HCT116 (cell line): ENCODE data around the gene TPO. TPM values are rescaled to one million over a fixed set of nuclear protein-coding genes. Genes with fewer than 3 reads are reported as not detected.

Experiments used
- ATAC-seq: fragments of 200-7000 bp; cut with Tn5 transposase; 2 replicates; pipeline ENCODE4 v1.9.1; 2020; ENCODE audit warnings: mild to moderate bottlenecking, moderate library complexity
- BruUV-seq: library from RNA; stranded (reverse); fragments of 400-500 nt; replicated peaks from 2 replicates; lab custom pipeline; 2021; lab: Mats Ljungman, UMichigan
- CTCF ChIA-PET: fragments of 300-600 bp; sonication (Branson Sonifier 250); formaldehyde crosslinking; loops from one replicate; lab custom pipeline; 2021; ENCODE audit warnings: antibody characterized with exemption; lab: Charles Lee
- POLR2A ChIA-PET: fragments of 300-600, 350-600 bp; sonication (Branson Sonifier 250); formaldehyde crosslinking; loops from one replicate; lab custom pipeline; 2021; ENCODE audit warnings: antibody characterized with exemption; lab: Charles Lee
- RAD21 ChIA-PET, 2 experiments: fragments of 300-600 bp; sonication (Branson Sonifier 250); formaldehyde crosslinking; loops; one replicate each; lab custom pipeline; 2023; ENCODE audit warnings: low total read pairs in 2 of 2; ENCODE audit not compliant: uncharacterized antibody in 2 of 2, unreplicated experiment in 2 of 2, low non-redundant PET in 1 of 2; lab: Charles Lee
- DNase-seq: peaks from one replicate; pipeline ENCODE4 v3.0.0-alpha.2; 2010; ENCODE audit warnings: low read depth, low spot score
- H2AFZ ChIP-seq: fragments of 200-600 bp; shearing (Covaris generic), sonication (generic); 2 replicates; pipeline ENCODE4 v1.6.1; 2017; ENCODE audit warnings: low read depth, mixed run types, mixed read lengths, antibody characterized with exemption, low read length; ENCODE audit not compliant: poor library complexity, severe bottlenecking
- H3K27ac ChIP-seq: 2 replicates; pipeline ENCODE4 v1.5.1; 2012; ENCODE audit warnings: low read depth, low read length
- H3K27me3 ChIP-seq: fragments of 200-600 bp; sonication (generic); 2 replicates; pipeline ENCODE4 v1.6.1; 2016; ENCODE audit warnings: mixed run types, low read length, mixed read lengths; ENCODE audit not compliant: insufficient read depth
- H3K36me3 ChIP-seq, 2 experiments: fragments of 200-500 bp in 1 of 2; fragments of 200-600 bp in 1 of 2; sonication (Bioruptor generic) in 1 of 2; sonication (generic) in 1 of 2; 2 replicates each; pipeline versions ENCODE4 v1.5.1 to v1.6.1; 2014 to 2016; ENCODE audit warnings: low read length in 2 of 2, inconsistent platforms in 1 of 2, mixed read lengths in 1 of 2, mixed run types in 1 of 2; ENCODE audit not compliant: insufficient read depth in 2 of 2, control insufficient read depth in 1 of 2
- H3K4me1 ChIP-seq, 2 experiments: fragments of 200-600 bp in 1 of 2; sonication (generic) in 1 of 2; 2 replicates each; pipeline versions ENCODE4 v1.5.1 to v1.6.1; 2012 to 2017; ENCODE audit warnings: low read length in 2 of 2, inconsistent platforms in 1 of 2, mild to moderate bottlenecking in 1 of 2, mixed read lengths in 1 of 2, mixed run types in 1 of 2, moderate library complexity in 1 of 2; ENCODE audit not compliant: insufficient read depth in 2 of 2, control insufficient read depth in 1 of 2
- H3K4me2 ChIP-seq: fragments of 200-600 bp; sonication (generic); 2 replicates; pipeline ENCODE4 v1.6.1; 2017; ENCODE audit warnings: mixed run types, low read length, mixed read lengths
- H3K4me3 ChIP-seq, 2 experiments: fragments of 200-600 bp in 1 of 2; sonication (generic) in 1 of 2; replicated peaks in 1 of 2; 2 replicates each; pipeline ENCODE4 v1.5.1; 2011 to 2016; ENCODE audit warnings: low read length in 2 of 2, control low read depth in 1 of 2, low read depth in 1 of 2, mild to moderate bottlenecking in 1 of 2, mixed read lengths in 1 of 2, mixed run types in 1 of 2
- H3K79me2 ChIP-seq: fragments of 200-600 bp; sonication (generic); 2 replicates; pipeline ENCODE4 v1.6.1; 2017; ENCODE audit warnings: mild to moderate bottlenecking, mixed run types, low read length, moderate library complexity, mixed read lengths; ENCODE audit not compliant: insufficient read depth
- H3K9ac ChIP-seq: fragments of 200-600 bp; sonication (generic); 2 replicates; pipeline ENCODE4 v1.6.1; 2016; ENCODE audit warnings: low read length, mixed read lengths
- H3K9me2 ChIP-seq: fragments of 200-600 bp; sonication (generic), shearing (Covaris generic); 2 replicates; pipeline ENCODE4 v1.6.1; 2017; ENCODE audit warnings: mixed run types, mild to moderate bottlenecking, moderate library complexity; ENCODE audit not compliant: insufficient read depth
- H3K9me3 ChIP-seq, 2 experiments: fragments of 200-500 bp in 1 of 2; fragments of 200-600 bp in 1 of 2; sonication (Bioruptor generic) in 1 of 2; sonication (generic) in 1 of 2; 2 replicates each; pipeline ENCODE4 v1.6.1; 2014 to 2017; ENCODE audit warnings: low read length in 2 of 2, mixed read lengths in 2 of 2, inconsistent platforms in 1 of 2, low read depth in 1 of 2, mild to moderate bottlenecking in 1 of 2, mixed run types in 1 of 2, moderate library complexity in 1 of 2; ENCODE audit not compliant: control insufficient read depth in 1 of 2, insufficient read depth in 1 of 2
- H4K20me1 ChIP-seq: fragments of 200-600 bp; sonication (generic), shearing (Covaris generic); 2 replicates; pipeline ENCODE4 v1.6.1; 2017; ENCODE audit warnings: mixed run types, mild to moderate bottlenecking, moderate library complexity; ENCODE audit not compliant: insufficient read depth
- ATF3 ChIP-seq: IDR thresholded peaks from 2 replicates; pipeline ENCODE4 v1.6.1; 2012
- CBX3 ChIP-seq: IDR thresholded peaks from 2 replicates; pipeline ENCODE4 v1.6.1; 2012; ENCODE audit warnings: low read depth
- CTCF ChIP-seq, 3 experiments: fragments of 200-600 bp in 1 of 3; sonication (generic) in 1 of 3; IDR thresholded peaks in 2 of 3; conservative IDR thresholded peaks in 1 of 3; 2 replicates each; pipeline ENCODE4 v1.5.1; 2012 to 2017; ENCODE audit warnings: low read depth in 2 of 3, low read length in 2 of 3, antibody characterized with exemption in 1 of 3, borderline replicate concordance in 1 of 3, control low read depth in 1 of 3, mild to moderate bottlenecking in 1 of 3, mixed read lengths in 1 of 3, mixed run types in 1 of 3, moderate library complexity in 1 of 3; ENCODE audit not compliant: insufficient read depth in 1 of 3
- EGR1 ChIP-seq: IDR thresholded peaks from 2 replicates; pipeline ENCODE4 v1.6.1; 2012; ENCODE audit warnings: low read depth
- ELF1 ChIP-seq: IDR thresholded peaks from 2 replicates; pipeline ENCODE4 v1.6.1; 2012; ENCODE audit warnings: low read depth, borderline replicate concordance
- EZH2 ChIP-seq: fragments of 200-600 bp; sonication (generic); IDR thresholded peaks from 2 replicates; pipeline ENCODE4 v1.6.1; 2017; ENCODE audit warnings: antibody characterized with exemption, mixed run types
- FOSL1 ChIP-seq: IDR thresholded peaks from 2 replicates; pipeline ENCODE4 v1.6.1; 2012; ENCODE audit warnings: low read depth
- MAX ChIP-seq: IDR thresholded peaks from 2 replicates; pipeline ENCODE4 v1.6.1; 2012
- POLR2A ChIP-seq: IDR thresholded peaks from 2 replicates; pipeline ENCODE4 v1.7.0; 2011; ENCODE audit warnings: borderline replicate concordance; ENCODE audit not compliant: insufficient read depth, insufficient read length; ENCODE audit errors: extremely low read depth
- REST ChIP-seq: IDR thresholded peaks from 2 replicates; pipeline ENCODE4 v1.6.1; 2012; ENCODE audit warnings: low read depth
- SRF ChIP-seq: IDR thresholded peaks from 2 replicates; pipeline ENCODE4 v1.6.1; 2012; ENCODE audit warnings: low read depth
- TCF7L2 ChIP-seq: IDR thresholded peaks from 2 replicates; pipeline ENCODE4 v1.7.0; 2011; ENCODE audit warnings: borderline replicate concordance, inconsistent platforms; ENCODE audit not compliant: insufficient read depth, insufficient read length; ENCODE audit errors: extremely low read depth
- YY1 ChIP-seq: IDR thresholded peaks from 2 replicates; pipeline ENCODE4 v1.6.1; 2011; ENCODE audit warnings: low read length, low read depth, moderate library complexity, mild to moderate bottlenecking; ENCODE audit not compliant: insufficient replicate concordance; ENCODE audit errors: extremely low read depth
- ZFX ChIP-seq: fragments of 450-650 bp; IDR thresholded peaks from 2 replicates; pipeline ENCODE4 v1.6.1; 2017
- intact Hi-C: fragments of 100-400 bp; cut with micrococcal nuclease; formaldehyde crosslinking; loops from 2 replicates; pipeline ENCODE4 v1.10.0; 2022
- total RNA-seq: library from RNA; stranded (reverse); gene quantifications from one replicate; pipeline ENCODE4 v1.2.1, GENCODE V29; 2021; ENCODE audit not compliant: unreplicated experiment

TPO gene
- total RNA-seq, 1 experiment from 2014 or later = not detected

- H4K20me1 ChIP-seq = no peaks in the 10 kb centered on the region
- H3K4me3 ChIP-seq = no peak overlapping the region
- H3K9me3 ChIP-seq = no peaks in the 10 kb centered on the region
- ATAC-seq = no peak
- H3K79me2 ChIP-seq = no peaks in the 10 kb centered on the region
- no peaks in the 10 kb centered on the region for H3K36me3 ChIP-seq
- no peak overlapping the region for H3K4me2 ChIP-seq
- ChIA-PET POLR2A (no interaction called here), CTCF (no interaction called here), RAD21 (no interaction called here)
- no peak overlapping the region for H3K27ac ChIP-seq
- no peak overlapping the region for H2AFZ ChIP-seq
- no peak overlapping the region for H3K9ac ChIP-seq
- intact Hi-C loops = no loop called here
- no peak for DNase-seq
- no TSS peak for BruUV-seq
- TF ChIP-seq POLR2A (no peak), ELF1 (no peak), SRF (no peak), ATF3 (no peak)
- H3K9me2 ChIP-seq = no peaks in the 10 kb centered on the region
- no peaks in the 10 kb centered on the region for H3K4me1 ChIP-seq
- H3K27me3 ChIP-seq = no peaks in the 10 kb centered on the region
Observed at GRCh38 chr2:1481406-1482252, 68.4 kb downstream of the TPO start.

GRCh38 chr2:1482253-1482675 is 69.0 kb downstream of the TPO start:
- Histone ChIP-seq H3K27me3 (no peaks in the 10 kb centered on the region), H3K9ac (no peak overlapping the region), H3K4me2 (no peak overlapping the region), H3K79me2 (no peaks in the 10 kb centered on the region), H3K27ac (no peak overlapping the region), H3K9me3 (no peaks in the 10 kb centered on the region), H4K20me1 (no peaks in the 10 kb centered on the region), H3K4me1 (no peaks in the 10 kb centered on the region), H2AFZ (no peak overlapping the region), H3K9me2 (no peaks in the 10 kb centered on the region), H3K36me3 (no peaks in the 10 kb centered on the region), H3K4me3 (no peak overlapping the region)
- intact Hi-C loops = no loop called here
- no peak for DNase-seq
- ChIA-PET POLR2A (no interaction called here), CTCF (no interaction called here), RAD21 (no interaction called here)
- ATAC-seq = no peak
- BruUV-seq = no TSS peak
- no peak for TF ChIP-seq YY1
- TF ChIP-seq CTCF (IDR thresholded peaks at IDR 0.05 in 2 of 3, conservative IDR thresholded peaks at IDR 0.05 in 1 of 3; ENCODE audit: borderline replicate concordance in 1 of 3, insufficient read depth in 1 of 3, low read depth in 2 of 3, low read length in 2 of 3) = no peak
- no peak for TF ChIP-seq ZFX
- no peak for TF ChIP-seq EZH2
- no peak for TF ChIP-seq TCF7L2
- no peak for TF ChIP-seq EGR1
- no peak for TF ChIP-seq POLR2A
- TF ChIP-seq FOSL1 = no peak
- no peak for TF ChIP-seq REST
- no peak for TF ChIP-seq MAX
- no peak for TF ChIP-seq CBX3
- TF ChIP-seq SRF = no peak
